NB4 (cell line): ENCODE measurements around the gene CSF3R.

Experiments
- DNase-seq: peaks from one replicate; pipeline ENCODE4 v3.0.0; 2010; ENCODE audit warnings: low read depth
- H3K4me3 ChIP-seq: one replicate; pipeline ENCODE4 v1.5.1; 2011; ENCODE audit warnings: mild to moderate bottlenecking, low read depth, low read length, moderate library complexity
- MYC ChIP-seq: IDR thresholded peaks from 2 replicates; pipeline ENCODE4 v1.6.1; 2011; ENCODE audit warnings: low read depth, low read length
- POLR2A ChIP-seq: IDR thresholded peaks from 2 replicates; pipeline ENCODE4 v1.6.1; 2011; ENCODE audit warnings: mild to moderate bottlenecking; ENCODE audit not compliant: insufficient read length; ENCODE audit errors: extremely low read depth
- TF ChIP-seq, protein P1 (sequence below): IDR thresholded peaks from one replicate; pipeline ENCODE4 v1.5.1; 2012; ENCODE audit warnings: low read depth, low read length
- TF ChIP-seq, protein P2 (sequence below): IDR thresholded peaks from 2 replicates; pipeline ENCODE4 v1.6.1; 2011; ENCODE audit warnings: low read depth, low read length

Gene CSF3R

DNA sequence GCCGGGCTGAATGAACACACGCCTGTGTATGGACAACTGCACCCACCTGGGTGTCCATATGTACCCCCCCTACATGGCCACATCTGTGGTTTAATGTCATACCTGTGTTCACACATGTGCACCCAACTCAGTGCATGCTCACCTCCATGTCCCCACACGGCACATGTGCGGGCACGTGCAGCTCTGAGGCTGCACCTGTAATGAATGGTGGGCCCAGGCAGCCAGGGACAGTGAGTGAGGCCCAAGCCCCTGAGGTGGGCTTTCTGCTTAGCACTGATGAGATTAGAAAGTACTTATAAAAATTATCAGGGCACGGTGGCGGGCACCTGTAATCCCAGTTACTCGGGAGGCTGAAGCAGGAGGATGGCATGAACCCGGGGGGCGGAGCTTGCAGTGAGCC lies 42.5 kb upstream of the CSF3R start:
- no peak for DNase-seq
- H3K4me3 ChIP-seq = no peak overlapping the region
- TF ChIP-seq, protein P1, sequence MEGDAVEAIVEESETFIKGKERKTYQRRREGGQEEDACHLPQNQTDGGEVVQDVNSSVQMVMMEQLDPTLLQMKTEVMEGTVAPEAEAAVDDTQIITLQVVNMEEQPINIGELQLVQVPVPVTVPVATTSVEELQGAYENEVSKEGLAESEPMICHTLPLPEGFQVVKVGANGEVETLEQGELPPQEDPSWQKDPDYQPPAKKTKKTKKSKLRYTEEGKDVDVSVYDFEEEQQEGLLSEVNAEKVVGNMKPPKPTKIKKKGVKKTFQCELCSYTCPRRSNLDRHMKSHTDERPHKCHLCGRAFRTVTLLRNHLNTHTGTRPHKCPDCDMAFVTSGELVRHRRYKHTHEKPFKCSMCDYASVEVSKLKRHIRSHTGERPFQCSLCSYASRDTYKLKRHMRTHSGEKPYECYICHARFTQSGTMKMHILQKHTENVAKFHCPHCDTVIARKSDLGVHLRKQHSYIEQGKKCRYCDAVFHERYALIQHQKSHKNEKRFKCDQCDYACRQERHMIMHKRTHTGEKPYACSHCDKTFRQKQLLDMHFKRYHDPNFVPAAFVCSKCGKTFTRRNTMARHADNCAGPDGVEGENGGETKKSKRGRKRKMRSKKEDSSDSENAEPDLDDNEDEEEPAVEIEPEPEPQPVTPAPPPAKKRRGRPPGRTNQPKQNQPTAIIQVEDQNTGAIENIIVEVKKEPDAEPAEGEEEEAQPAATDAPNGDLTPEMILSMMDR = no peak
- TF ChIP-seq, protein P2, sequence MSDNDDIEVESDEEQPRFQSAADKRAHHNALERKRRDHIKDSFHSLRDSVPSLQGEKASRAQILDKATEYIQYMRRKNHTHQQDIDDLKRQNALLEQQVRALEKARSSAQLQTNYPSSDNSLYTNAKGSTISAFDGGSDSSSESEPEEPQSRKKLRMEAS = no peak
- TF ChIP-seq POLR2A (no peak), MYC (no peak)

DNA sequence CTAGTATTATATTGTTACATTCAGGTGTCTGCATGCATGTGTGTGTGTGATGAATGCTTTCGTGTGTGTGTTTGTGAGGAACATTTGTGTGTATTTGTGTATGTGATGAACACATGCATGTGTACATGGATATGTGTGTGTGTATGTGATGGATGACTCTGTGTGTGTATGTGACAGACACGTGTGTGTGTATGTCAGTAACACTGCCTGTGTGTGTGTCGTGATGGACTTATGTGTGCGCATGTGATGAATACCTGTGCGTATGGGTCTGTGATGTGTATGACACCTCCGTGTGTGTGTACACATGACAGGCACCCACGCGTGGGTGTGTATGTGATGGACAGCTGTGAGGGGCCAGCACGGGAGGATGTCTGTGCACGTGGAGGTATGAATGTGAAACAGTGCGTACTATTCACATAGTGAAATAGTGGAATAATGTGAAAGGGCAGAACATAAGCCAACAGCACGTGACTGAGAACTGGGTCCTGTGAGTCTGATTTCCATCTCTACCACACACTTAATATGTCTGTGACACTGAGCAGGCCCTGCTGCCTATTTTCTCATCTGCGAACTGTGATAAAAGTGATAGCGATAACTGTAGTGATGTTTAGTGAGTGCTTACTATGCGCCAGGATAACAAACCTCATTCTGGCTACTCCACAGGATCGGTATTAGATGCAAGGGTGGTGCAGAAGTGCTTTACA lies 41.8 kb upstream of the CSF3R start:
- TF ChIP-seq MYC = no peak
- TF ChIP-seq, protein P2 = no peak
- TF ChIP-seq, protein P1 = no peak
- no peak for TF ChIP-seq POLR2A
- H3K4me3 ChIP-seq = no peak overlapping the region
- no peak for DNase-seq

DNA sequence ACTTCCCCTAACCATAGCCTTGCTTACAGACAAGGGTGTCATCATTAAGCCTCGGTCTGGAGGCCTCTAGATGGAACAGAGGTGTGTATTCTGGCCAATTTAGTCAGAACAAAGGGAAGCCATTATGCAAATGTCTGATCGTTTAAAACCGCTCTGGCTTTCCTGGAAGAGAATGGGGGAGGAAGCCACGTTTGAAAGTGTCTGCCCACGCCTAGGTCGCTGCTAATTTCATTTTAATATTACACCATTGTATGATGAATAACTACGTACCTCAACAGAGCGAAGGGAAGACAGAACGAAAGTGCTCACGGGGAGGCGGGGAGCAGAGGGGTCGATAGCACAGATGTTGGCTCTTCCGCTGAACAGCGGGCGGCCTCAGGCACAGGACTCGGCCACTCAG lies 41.1 kb upstream of the CSF3R start:
- no peak for DNase-seq
- no peak overlapping the region for H3K4me3 ChIP-seq
- no peak for TF ChIP-seq POLR2A

DNA sequence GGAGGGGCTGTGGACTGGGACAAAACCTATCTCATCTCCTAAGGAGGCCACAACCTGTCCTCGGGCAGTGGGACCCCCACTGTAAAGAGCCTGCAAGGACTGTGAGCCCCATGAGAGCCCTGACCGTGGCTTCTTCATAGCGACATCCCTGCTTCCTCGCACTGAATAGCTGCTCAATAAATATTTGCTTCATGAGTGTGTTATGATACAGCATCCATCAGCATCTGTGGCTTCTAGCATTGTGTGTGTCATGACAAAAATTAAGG lies 40.5 kb upstream of the CSF3R start:
- TF ChIP-seq MYC (no peak), POLR2A (no peak)
- TF ChIP-seq, protein P2 = no peak
- TF ChIP-seq, protein P1 = no peak

DNA sequence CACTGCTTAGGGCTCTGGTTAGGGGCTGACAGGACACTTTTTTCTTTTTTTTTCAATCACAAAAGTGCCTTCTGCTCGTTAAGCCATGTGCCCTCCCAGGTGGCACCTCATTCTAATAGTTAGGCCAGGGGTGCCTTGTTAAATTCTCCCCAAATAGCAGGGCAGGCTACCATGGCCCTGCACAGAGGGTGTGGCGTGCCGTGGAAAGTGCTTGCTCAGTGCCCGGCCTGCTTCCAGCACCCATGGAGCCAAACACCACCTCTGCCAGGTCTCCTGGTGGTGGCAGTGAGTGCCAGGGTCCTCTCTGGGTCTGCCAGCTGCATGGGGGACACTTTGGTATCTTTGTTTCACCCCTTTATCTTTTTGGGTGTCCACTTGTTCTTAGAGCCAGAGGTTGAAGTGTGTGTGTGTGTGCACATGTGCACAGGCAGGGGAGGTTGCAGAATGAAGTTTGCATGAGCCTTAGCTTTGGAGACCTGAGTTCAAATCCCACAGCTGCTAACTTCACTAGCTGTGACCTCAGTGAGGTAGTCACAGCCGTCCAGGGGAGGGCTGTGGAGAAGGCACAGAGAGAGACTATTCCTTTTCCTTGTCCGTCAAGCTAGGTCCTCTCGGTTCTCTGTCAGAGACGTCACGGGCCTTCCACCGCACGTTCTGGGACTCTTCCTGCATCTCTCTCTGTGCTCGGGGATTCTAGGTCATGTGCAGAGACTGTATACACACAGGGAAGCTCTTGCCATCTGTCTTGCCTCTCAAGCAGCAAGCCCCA lies 39.9 kb upstream of the CSF3R start:
- no peak for DNase-seq
- TF ChIP-seq, protein P2 = no peak
- TF ChIP-seq MYC (no peak), POLR2A (no peak)
- TF ChIP-seq, protein P1 = no peak
- H3K4me3 ChIP-seq = no peak overlapping the region

More for the DNA sequence above, 40.5 kb upstream of the CSF3R start:
- DNase-seq = no peak
- no peak overlapping the region for H3K4me3 ChIP-seq

DNA sequence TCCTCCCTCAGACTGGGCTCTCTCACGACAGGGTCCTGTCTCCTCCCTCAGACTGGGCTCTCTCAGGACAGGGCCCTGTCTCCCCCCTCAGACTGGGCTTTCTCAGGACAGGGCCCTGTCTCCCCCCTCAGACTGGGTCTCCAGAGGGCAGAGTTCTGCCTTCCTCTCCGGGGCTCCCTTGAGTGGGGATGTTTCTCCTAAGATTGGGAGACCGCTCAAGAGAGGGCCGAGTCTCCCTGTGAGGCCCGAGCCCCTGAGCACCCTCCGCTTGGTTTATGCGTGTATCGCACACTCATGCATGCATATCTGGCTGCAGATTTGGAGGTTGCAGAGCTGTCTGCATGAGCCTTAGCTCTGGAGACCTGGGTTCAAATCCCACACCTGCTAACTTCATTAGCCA lies 39.3 kb upstream of the CSF3R start:
- no peak for DNase-seq
- no peak overlapping the region for H3K4me3 ChIP-seq
- TF ChIP-seq MYC = no peak
- TF ChIP-seq, protein P2 = no peak
- TF ChIP-seq POLR2A = no peak
- TF ChIP-seq, protein P1 = no peak
